ENCODE measurements around the gene DUT. TPM values are rescaled to one million over a fixed set of nuclear protein-coding genes. Genes with fewer than 3 reads are reported as not detected.

DUT gene
- total RNA-seq, 1 experiment from 2014 or later, result 148 TPM

GRCh38 chr15:48361685-48362084 lies 30.5 kb downstream of the DUT start:
- no peak overlapping the region for H3K27ac ChIP-seq
- no peaks in the 10 kb centered on the region for H3K9me2 ChIP-seq (ENCODE audit: insufficient read depth)
- no peaks in the 10 kb centered on the region for H3K79me2 ChIP-seq (ENCODE audit: low read depth)
- H2AFZ ChIP-seq, result no peak overlapping the region
- H3K4me1 ChIP-seq (replicated peaks; ENCODE audit: insufficient read depth), result no peaks in the 10 kb centered on the region
- no peak overlapping the region for H3K4me3 ChIP-seq
- no peak overlapping the region for H3K4me2 ChIP-seq
- no peak for DNase-seq
- peaks cover 2% of the 10 kb centered on the region; the same call in 1 of the 2 replicates for H3K9me3 ChIP-seq (ENCODE audit: insufficient read depth, low read depth)
- no peaks in the 10 kb centered on the region for H3K27me3 ChIP-seq (ENCODE audit: insufficient read depth, low read depth)
- no peaks in the 10 kb centered on the region for H4K20me1 ChIP-seq (ENCODE audit: insufficient read depth)
- BruUV-seq (replicated peaks), result no TSS peak
- ChIA-PET POLR2A (ENCODE audit: unreplicated experiment) (interaction anchor here (0.6 kb wide), 2 partner anchors 12 to 234 kb away, joined by 3 to 10 read pairs; no protein-coding TSS in a partner anchor), CTCF (no interaction called here)
- intact Hi-C loops (cut with micrococcal nuclease; ENCODE audit: unreplicated experiment), result no loop called here
- no peak for TF ChIP-seq EZH2 (IDR thresholded peaks at IDR 0.05; ENCODE audit: low read depth)
- no peak for TF ChIP-seq CTCF (conservative IDR thresholded peaks at IDR 0.05)
- H3K36me3 ChIP-seq (ENCODE audit: low read depth), result no peaks in the 10 kb centered on the region
- no peaks in the 10 kb centered on the region for H3F3A ChIP-seq (ENCODE audit: insufficient read depth, low read depth)

DNA sequence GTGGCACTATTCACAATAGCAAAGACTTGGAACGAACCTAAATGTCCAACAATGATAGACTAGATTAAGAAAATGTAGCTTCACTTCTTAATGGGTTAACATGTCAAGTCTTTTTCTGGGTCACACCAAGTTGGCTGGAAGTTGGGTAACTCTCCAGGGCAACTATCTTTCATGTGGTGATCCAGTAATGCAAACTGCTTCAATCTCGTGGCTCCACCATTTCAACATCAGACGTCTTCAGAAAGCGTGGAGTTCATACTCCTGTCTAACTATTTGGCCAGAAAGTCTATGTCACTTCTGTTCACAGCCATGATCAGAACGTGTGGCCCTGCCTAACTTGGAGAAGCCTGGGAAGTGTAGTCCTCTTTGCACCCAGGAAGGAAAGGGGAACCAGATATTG lies 32.2 kb downstream of the DUT start:
- ChIA-PET POLR2A (ENCODE audit: unreplicated experiment) (no interaction called here), CTCF (no interaction called here)
- H3K79me2 ChIP-seq (ENCODE audit: low read depth), result no peaks in the 10 kb centered on the region
- H3K9me2 ChIP-seq (ENCODE audit: insufficient read depth), result no peaks in the 10 kb centered on the region
- H3F3A ChIP-seq (ENCODE audit: insufficient read depth, low read depth), result no peaks in the 10 kb centered on the region
- BruUV-seq (replicated peaks), result no TSS peak
- TF ChIP-seq CTCF (conservative IDR thresholded peaks at IDR 0.05) (no peak), EZH2 (IDR thresholded peaks at IDR 0.05; ENCODE audit: low read depth) (no peak)
- no peak overlapping the region for H3K4me3 ChIP-seq
- intact Hi-C loops (cut with micrococcal nuclease; ENCODE audit: unreplicated experiment), result no loop called here
- no peak overlapping the region for H2AFZ ChIP-seq
- no peak for DNase-seq
- no peaks in the 10 kb centered on the region for H3K27me3 ChIP-seq (ENCODE audit: insufficient read depth, low read depth)
- H3K4me1 ChIP-seq (replicated peaks; ENCODE audit: insufficient read depth), result no peaks in the 10 kb centered on the region
- H4K20me1 ChIP-seq (ENCODE audit: insufficient read depth), result no peaks in the 10 kb centered on the region
- no peak overlapping the region for H3K27ac ChIP-seq
- no peaks in the 10 kb centered on the region for H3K36me3 ChIP-seq (ENCODE audit: low read depth)
- peaks cover 2% of the 10 kb centered on the region; the same call in 1 of the 2 replicates for H3K9me3 ChIP-seq (ENCODE audit: insufficient read depth, low read depth)
- no peak overlapping the region for H3K4me2 ChIP-seq

DNA sequence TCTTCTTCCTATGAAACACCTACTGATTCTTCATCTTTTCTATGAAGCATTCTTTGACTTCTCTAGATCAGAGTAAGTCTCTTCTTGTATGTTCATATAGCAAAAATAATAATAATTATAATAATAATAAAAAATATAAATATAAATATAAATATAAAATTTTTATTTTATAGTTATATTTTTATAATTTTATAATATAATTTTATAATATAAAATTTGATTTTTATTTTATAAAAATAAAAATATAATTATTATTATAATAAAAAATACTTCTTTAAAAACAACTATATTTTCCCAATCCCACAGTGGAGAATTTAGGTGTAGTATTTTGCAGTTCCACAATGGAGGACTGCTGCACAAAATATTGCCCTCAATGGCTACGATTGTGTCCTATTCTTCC lies 34.3 kb downstream of the DUT start:
- intact Hi-C loops (cut with micrococcal nuclease; ENCODE audit: unreplicated experiment), result no loop called here
- H4K20me1 ChIP-seq (ENCODE audit: insufficient read depth), result no peaks in the 10 kb centered on the region
- no peak overlapping the region for H3K4me3 ChIP-seq
- peaks cover 2% of the 10 kb centered on the region; the same call in 1 of the 2 replicates for H3K9me3 ChIP-seq (ENCODE audit: insufficient read depth, low read depth)
- H3K9me2 ChIP-seq (ENCODE audit: insufficient read depth), result no peaks in the 10 kb centered on the region
- H2AFZ ChIP-seq, result no peak overlapping the region
- H3K79me2 ChIP-seq (ENCODE audit: low read depth), result no peaks in the 10 kb centered on the region
- H3K4me2 ChIP-seq, result no peak overlapping the region
- no peak for TF ChIP-seq EZH2 (IDR thresholded peaks at IDR 0.05; ENCODE audit: low read depth)
- TF ChIP-seq CTCF (conservative IDR thresholded peaks at IDR 0.05), result no peak
- H3K27ac ChIP-seq, result no peak overlapping the region
- no TSS peak for BruUV-seq (replicated peaks)
- no peak for DNase-seq
- ChIA-PET POLR2A (ENCODE audit: unreplicated experiment) (interaction anchor here (0.5 kb wide), 1 partner anchor 435 kb away, joined by 4 read pairs; no protein-coding TSS in a partner anchor), CTCF (no interaction called here)
- no peaks in the 10 kb centered on the region for H3K36me3 ChIP-seq (ENCODE audit: low read depth)
- H3K27me3 ChIP-seq (ENCODE audit: insufficient read depth, low read depth), result no peaks in the 10 kb centered on the region
- H3F3A ChIP-seq (ENCODE audit: insufficient read depth, low read depth), result no peaks in the 10 kb centered on the region
- H3K4me1 ChIP-seq (replicated peaks; ENCODE audit: insufficient read depth), result peaks cover 5% of the 10 kb centered on the region; the same call in 1 of the 2 replicates
